Measurements from ENCODE around the gene BORCS6. TPM values are rescaled to one million over a fixed set of nuclear protein-coding genes. Genes with fewer than 3 reads are reported as not detected.

BORCS6 gene
- total and polyA plus RNA-seq, 2 of the 13 experiments (the other 11 are each of a cell fraction or from before 2014, with no cell fraction given), result 2.0 to 5.1 TPM

DNA sequence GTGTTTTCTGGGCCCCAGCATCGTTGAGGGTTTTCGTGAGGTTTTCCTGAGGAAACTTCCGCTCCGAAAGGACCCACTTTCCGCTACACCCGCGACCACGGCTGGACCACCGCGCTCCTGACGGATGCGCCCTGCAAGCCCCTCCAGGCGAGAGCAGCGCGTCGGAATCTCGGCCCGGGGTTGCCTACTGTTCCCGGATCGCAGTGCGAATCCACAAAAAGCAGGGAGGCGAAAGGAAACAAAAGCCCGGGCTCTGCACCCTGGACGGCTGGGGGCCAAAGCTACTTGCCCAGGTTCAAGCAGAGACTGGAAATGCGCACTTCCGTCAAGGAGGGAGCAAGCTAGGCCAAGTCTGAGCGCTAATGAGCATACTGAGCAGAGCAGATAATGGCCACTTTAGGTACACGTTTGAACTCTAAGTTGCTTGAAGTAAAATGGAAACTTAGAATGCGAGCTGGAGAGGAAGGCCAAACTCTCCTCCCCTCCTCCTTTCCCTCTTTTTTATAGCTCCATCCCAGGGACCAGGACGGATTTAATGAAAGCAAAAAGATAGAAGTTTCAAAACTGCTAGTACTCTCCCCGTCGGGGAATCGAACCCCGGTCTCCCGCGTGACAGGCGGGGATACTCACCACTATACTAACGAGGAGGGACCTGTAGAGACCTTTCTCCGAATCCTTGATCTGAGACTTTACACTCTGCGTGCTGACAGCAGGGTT is 31.8 kb upstream of the BORCS6 start:
- ATAC-seq, result peak; percentile 42
- in situ Hi-C loops (cut with HindIII; ENCODE audit: extremely low pct_ligation_motif_present, low pct_unique_long_range_greater_than_20kb), result loop anchor here (5.0 kb wide), 2 partner anchors 35 to 80 kb away; no protein-coding TSS in a partner anchor
- TF ChIP-seq HNRNPL (IDR thresholded peaks at IDR 0.05; ENCODE audit: low read depth, low read length), result no peak
- no peak for TF ChIP-seq RAD51 (IDR thresholded peaks at IDR 0.05; ENCODE audit: borderline replicate concordance)
- peak; percentile 93; the same call in 1 of the 2 replicates for TF ChIP-seq MAF1 (CRISPR knock-in tag; IDR thresholded peaks at IDR 0.05; ENCODE audit: borderline replicate concordance)
- TF ChIP-seq GLMP (CRISPR knock-in tag; IDR thresholded peaks at IDR 0.05; ENCODE audit: borderline replicate concordance), result no peak
- TF ChIP-seq ZFP37 (CRISPR knock-in tag; IDR thresholded peaks at IDR 0.05; ENCODE audit: borderline replicate concordance), result no peak
- TF ChIP-seq KMT2A (CRISPR knock-in tag; IDR thresholded peaks at IDR 0.05), result no peak
- no peak for TF ChIP-seq THAP7 (CRISPR knock-in tag; IDR thresholded peaks at IDR 0.05)
- no peak for TF ChIP-seq JUND (CRISPR knock-in tag; IDR thresholded peaks at IDR 0.05)
- TF ChIP-seq ZNF207 (IDR thresholded peaks at IDR 0.05; ENCODE audit: borderline replicate concordance), result no peak
- TF ChIP-seq ZNF547 (CRISPR knock-in tag; IDR thresholded peaks at IDR 0.05), result no peak
- TF ChIP-seq RBM22 (optimal IDR thresholded peaks at IDR 0.05; ENCODE audit: low read length), result peak; percentile 95
- 0 out of 2 replicates have a peak, but pooled peaks have one; percentile 26 for TF ChIP-seq ISX (CRISPR knock-in tag; conservative IDR thresholded peaks at IDR 0.05)
- TF ChIP-seq ZNF766 (CRISPR knock-in tag; IDR thresholded peaks at IDR 0.05; ENCODE audit: borderline replicate concordance), result no peak
- peak; percentile 63; the same call in 1 of the 2 replicates for TF ChIP-seq NFIC (IDR thresholded peaks at IDR 0.05; ENCODE audit: low read length)
- peak; percentile 23; the same call in 1 of the 2 replicates for TF ChIP-seq SOX5 (CRISPR knock-in tag; IDR thresholded peaks at IDR 0.05; ENCODE audit: borderline replicate concordance)
- 0 out of 2 replicates have a peak, but pooled peaks have one; percentile 6 for TF ChIP-seq ZNF788 (CRISPR knock-in tag; IDR thresholded peaks at IDR 0.05; ENCODE audit: borderline replicate concordance)
- TF ChIP-seq, protein P1, sequence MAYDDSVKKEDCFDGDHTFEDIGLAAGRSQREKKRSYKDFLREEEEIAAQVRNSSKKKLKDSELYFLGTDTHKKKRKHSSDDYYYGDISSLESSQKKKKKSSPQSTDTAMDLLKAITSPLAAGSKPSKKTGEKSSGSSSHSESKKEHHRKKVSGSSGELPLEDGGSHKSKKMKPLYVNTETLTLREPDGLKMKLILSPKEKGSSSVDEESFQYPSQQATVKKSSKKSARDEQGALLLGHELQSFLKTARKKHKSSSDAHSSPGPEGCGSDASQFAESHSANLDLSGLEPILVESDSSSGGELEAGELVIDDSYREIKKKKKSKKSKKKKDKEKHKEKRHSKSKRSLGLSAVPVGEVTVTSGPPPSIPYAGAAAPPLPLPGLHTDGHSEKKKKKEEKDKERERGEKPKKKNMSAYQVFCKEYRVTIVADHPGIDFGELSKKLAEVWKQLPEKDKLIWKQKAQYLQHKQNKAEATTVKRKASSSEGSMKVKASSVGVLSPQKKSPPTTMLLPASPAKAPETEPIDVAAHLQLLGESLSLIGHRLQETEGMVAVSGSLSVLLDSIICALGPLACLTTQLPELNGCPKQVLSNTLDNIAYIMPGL (CRISPR knock-in tag; IDR thresholded peaks at IDR 0.05; ENCODE audit: borderline replicate concordance in 1 of 2, low read depth in 1 of 2), result peak; percentile 79 to 85
- TF ChIP-seq MAFK (conservative IDR thresholded peaks at IDR 0.05 in 1 of 2, IDR thresholded peaks at IDR 0.05 in 1 of 2; ENCODE audit: low read length in 2 of 2), result peak in 1 of 2 experiments; percentile 31; a peak in 1 of 4 replicates
- TF ChIP-seq MXD3 (CRISPR knock-in tag; IDR thresholded peaks at IDR 0.05), result no peak

More for the DNA sequence above, 31.8 kb upstream of the BORCS6 start:
- ChIA-PET POLR2A (interaction anchor here (0.9 to 7.7 kb wide), 17 partner anchors 11 to 365 kb away, joined by 3 to 111 read pairs (median 6); partner anchors contain the start of genes AURKB, BORCS6, CTC1 and KRABD2), CTCF (ENCODE audit: low intra/inter-chr PET ratio, low total read pairs) (no interaction called here)
- no peaks in the 10 kb centered on the region; a peak in 1 of 5 replicates for H3K27me3 ChIP-seq (ENCODE audit: control insufficient read depth in 1 of 2, insufficient read depth in 2 of 2, low read length in 2 of 2)
- FAIRE-seq (peak; percentile 18), DNase-seq (ENCODE audit: low spot score) (no peak)
- H3K4me3 ChIP-seq (replicated peaks in 1 of 3; ENCODE audit: insufficient read depth in 1 of 3, low read depth in 2 of 3, low read length in 3 of 3), result peak overlapping the region; percentile 70 to 86 (median 85)
- peak overlapping the region; percentile 95 for H3K4me2 ChIP-seq (ENCODE audit: low read depth, low read length)
- no peaks in the 10 kb centered on the region for H3K36me3 ChIP-seq (replicated peaks in 1 of 2; ENCODE audit: control insufficient read depth in 1 of 2, insufficient read depth in 2 of 2, low read length in 2 of 2)
- no TSS peak for BruUV-seq (replicated peaks)
- WGBS (ENCODE audit: low lambda C conversion rate), result under 1% methylated on average over 34 of the region's 40 CpGs
- peak overlapping the region; percentile 95 for H2AFZ ChIP-seq (ENCODE audit: low read length)
- intact Hi-C loops (cut with micrococcal nuclease; ENCODE audit: unreplicated experiment), result loop anchor here (1.0 to 5.0 kb wide), 4 partner anchors 27 to 155 kb away; partner anchors contain the start of genes KRABD2 and PFAS
- H3K79me2 ChIP-seq (ENCODE audit: insufficient read depth, low read length), result no peaks in the 10 kb centered on the region
- H3K4me1 ChIP-seq (ENCODE audit: insufficient read depth, low read length), result peaks cover 36% of the 10 kb centered on the region
- H3K9me3 ChIP-seq (ENCODE audit: low read length), result no peaks in the 10 kb centered on the region
- peak overlapping the region; percentile 80 for H3K9ac ChIP-seq (ENCODE audit: insufficient read depth, low read depth, low read length)
- peaks cover 4% of the 10 kb centered on the region; the same call in 1 of the 2 replicates for H4K20me1 ChIP-seq (ENCODE audit: insufficient read depth, low read length)
- H3K27ac ChIP-seq (ENCODE audit: extremely low read length, insufficient read depth, low read length), result peak overlapping the region; percentile 91

Data from HepG2 (cell line).